ENCODE data around the gene MBD2.
"Not testable (repeated sequence)": the region's sequence is repeated elsewhere in the genome, so short reads cannot be mapped to it uniquely, and the experiment has no call there.

The MBD2 gene

GRCh38 chr18:54235871-54236270, 11.4 kb upstream of the MBD2 start:
- no peak for DNase-seq

- DNase-seq = no peak
Measured at GRCh38 chr18:54233747-54234146, 9.3 kb upstream of the MBD2 start.

- DNase-seq = no peak
Measured at GRCh38 chr18:54233228-54233625, 8.8 kb upstream of the MBD2 start.

GRCh38 chr18:54232485-54233227, 8.2 kb upstream of the MBD2 start:
- no peak for DNase-seq

GRCh38 chr18:54229421-54230059, 5.1 kb upstream of the MBD2 start:
- DNase-seq = no peak

GRCh38 chr18:54228364-54228763, 3.9 kb upstream of the MBD2 start:
- no peak for DNase-seq

GRCh38 chr18:54223568-54224241, 764 bp downstream of the MBD2 start:
- peak; percentile 37 to 44 for DNase-seq

GRCh38 chr18:54222922-54223567, 1.4 kb downstream of the MBD2 start:
- DNase-seq = peak; percentile 58 to 77

- DNase-seq = no peak
Measured at GRCh38 chr18:54220406-54220805, 4.1 kb downstream of the MBD2 start.

GRCh38 chr18:54218803-54219202, 5.7 kb downstream of the MBD2 start:
- DNase-seq = not testable (repeated sequence)

GRCh38 chr18:54218299-54218698, 6.2 kb downstream of the MBD2 start:
- DNase-seq = no peak

GRCh38 chr18:54217624-54218023, 6.8 kb downstream of the MBD2 start:
- DNase-seq = no peak

- no peak for DNase-seq
Measured at GRCh38 chr18:54215069-54215468, 9.4 kb downstream of the MBD2 start.

GRCh38 chr18:54210463-54210862, 14.0 kb downstream of the MBD2 start:
- no peak for DNase-seq

GRCh38 chr18:54209471-54210180, 14.8 kb downstream of the MBD2 start:
- no peak for DNase-seq

- no peak for DNase-seq
Measured at GRCh38 chr18:54206447-54206846, 18.0 kb downstream of the MBD2 start.

- no peak for DNase-seq
Measured at GRCh38 chr18:54205959-54206358, 18.5 kb downstream of the MBD2 start.

GRCh38 chr18:54205448-54205847, 19.0 kb downstream of the MBD2 start:
- DNase-seq = not testable (repeated sequence)

GRCh38 chr18:54204883-54205282, 19.6 kb downstream of the MBD2 start:
- DNase-seq = no peak

GRCh38 chr18:54203914-54204313, 20.6 kb downstream of the MBD2 start:
- DNase-seq = no peak

- no peak for DNase-seq
Measured at GRCh38 chr18:54202851-54203250, 21.6 kb downstream of the MBD2 start.

GRCh38 chr18:54197747-54198411, 26.6 kb downstream of the MBD2 start:
- DNase-seq = no peak
